ENCODE measurements around the gene IREB2. TPM values are rescaled to one million over a fixed set of nuclear protein-coding genes. Genes with fewer than 3 reads are reported as not detected.

The IREB2 gene
- polyA plus RNA-seq, 3 donors: 11.7 to 25.5 (median 16.7) TPM

DNA sequence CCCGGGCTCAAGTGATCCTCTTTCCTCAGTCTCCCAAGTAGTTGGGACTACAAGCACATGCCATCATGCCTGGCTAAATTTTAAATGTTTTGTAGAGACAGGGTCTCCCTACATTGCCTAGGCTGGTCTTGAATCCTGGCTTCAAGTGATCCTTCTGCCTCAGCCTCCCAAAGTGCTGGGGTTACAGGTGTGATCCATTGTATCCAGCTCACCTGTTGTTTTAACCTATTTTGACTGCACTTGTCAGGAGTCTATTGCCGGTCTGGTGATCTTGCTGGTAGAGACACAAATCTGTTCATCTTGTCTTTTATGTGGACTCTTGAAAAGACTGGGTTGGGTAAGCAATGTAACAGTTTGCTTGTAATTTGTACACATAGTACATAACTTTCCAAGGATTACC, 7.9 kb downstream of the IREB2 start:
- no peak overlapping the region for H3K9ac ChIP-seq (ENCODE audit: insufficient read depth, low read length, poor library complexity, severe bottlenecking)
- H4K20me1 ChIP-seq (ENCODE audit: insufficient read depth, low read length): peaks cover 96% of the 10 kb centered on the region
- no peak overlapping the region for H3K4me3 ChIP-seq (replicated peaks in 1 of 3; ENCODE audit: low read depth in 2 of 3, low read length in 3 of 3)
- no peaks in the 10 kb centered on the region for H3K27me3 ChIP-seq (ENCODE audit: control insufficient read depth in 2 of 2, insufficient read depth in 2 of 2, low read length in 2 of 2)
- intact Hi-C loops (cut with micrococcal nuclease): no loop called here
- Mint-ChIP-seq H3K27ac (peak overlapping the region in 4 of 7 donors; percentile 8 to 80 (median 53)), H3K27me3 (ENCODE audit: low read depth in 3 of 3) (no peaks in the 10 kb centered on the region), H3K36me3 (peaks cover 58 to 65% of the 10 kb centered on the region in 2 donors), H3K4me1 (peaks cover 25% of the 10 kb centered on the region), H3K9me3 (peaks cover 0 to 4% (median 0%) of the 10 kb centered on the region in 7 donors), H3K4me3 (no peak overlapping the region)
- peaks cover 46 to 88% of the 10 kb centered on the region in 2 donors for H3K36me3 ChIP-seq (replicated peaks in 1 of 2; ENCODE audit: control insufficient read depth in 1 of 2, insufficient read depth in 2 of 2, low read length in 2 of 2)
- H2AFZ ChIP-seq (ENCODE audit: insufficient read depth, low read depth, low read length, poor library complexity, severe bottlenecking): no peak overlapping the region
- peak overlapping the region in 1 of 2 donors; percentile 29 for H3K27ac ChIP-seq (ENCODE audit: low read depth in 1 of 2, low read length in 2 of 2)
- DNase-seq: no peak
- H3K4me2 ChIP-seq (replicated peaks; ENCODE audit: extremely low read depth, low read length, poor library complexity, severe bottlenecking): no peak overlapping the region
- WGBS (ENCODE audit: insufficient coverage): no CpG with 5 or more reads among the region's 2 CpGs
- H3K9me3 ChIP-seq (replicated peaks in 1 of 2; ENCODE audit: control insufficient read depth in 1 of 2, insufficient read depth in 1 of 2, low read length in 2 of 2): no peaks in the 10 kb centered on the region
- peaks cover 0 to 6% of the 10 kb centered on the region in 2 donors for H3K4me1 ChIP-seq (ENCODE audit: control insufficient read depth in 1 of 2, insufficient read depth in 2 of 2, low read length in 2 of 2)
- TF ChIP-seq, protein P1, sequence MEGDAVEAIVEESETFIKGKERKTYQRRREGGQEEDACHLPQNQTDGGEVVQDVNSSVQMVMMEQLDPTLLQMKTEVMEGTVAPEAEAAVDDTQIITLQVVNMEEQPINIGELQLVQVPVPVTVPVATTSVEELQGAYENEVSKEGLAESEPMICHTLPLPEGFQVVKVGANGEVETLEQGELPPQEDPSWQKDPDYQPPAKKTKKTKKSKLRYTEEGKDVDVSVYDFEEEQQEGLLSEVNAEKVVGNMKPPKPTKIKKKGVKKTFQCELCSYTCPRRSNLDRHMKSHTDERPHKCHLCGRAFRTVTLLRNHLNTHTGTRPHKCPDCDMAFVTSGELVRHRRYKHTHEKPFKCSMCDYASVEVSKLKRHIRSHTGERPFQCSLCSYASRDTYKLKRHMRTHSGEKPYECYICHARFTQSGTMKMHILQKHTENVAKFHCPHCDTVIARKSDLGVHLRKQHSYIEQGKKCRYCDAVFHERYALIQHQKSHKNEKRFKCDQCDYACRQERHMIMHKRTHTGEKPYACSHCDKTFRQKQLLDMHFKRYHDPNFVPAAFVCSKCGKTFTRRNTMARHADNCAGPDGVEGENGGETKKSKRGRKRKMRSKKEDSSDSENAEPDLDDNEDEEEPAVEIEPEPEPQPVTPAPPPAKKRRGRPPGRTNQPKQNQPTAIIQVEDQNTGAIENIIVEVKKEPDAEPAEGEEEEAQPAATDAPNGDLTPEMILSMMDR (IDR thresholded peaks at IDR 0.05): no peak
- H3K79me2 ChIP-seq (ENCODE audit: insufficient read depth, low read length): peaks cover 100% of the 10 kb centered on the region

DNA sequence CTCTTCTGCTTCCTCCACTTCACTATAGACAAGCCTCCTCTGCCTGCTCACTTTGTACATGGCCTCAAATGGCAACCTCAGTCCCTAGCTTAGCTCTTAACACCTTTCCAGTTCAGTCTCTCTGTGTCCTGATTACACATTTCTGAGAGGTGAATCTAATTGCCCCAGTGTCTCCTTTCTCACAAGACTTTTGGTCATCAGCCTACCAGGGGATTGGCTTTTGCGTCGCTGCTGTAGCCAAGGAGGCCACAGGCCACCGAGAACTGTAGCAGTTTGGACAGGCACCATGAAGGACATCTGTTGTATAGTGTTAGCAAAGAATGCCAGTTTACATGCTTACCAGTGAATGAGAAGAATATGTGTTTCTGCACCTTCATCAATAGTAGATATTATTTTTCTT, 8.5 kb downstream of the IREB2 start:
- TF ChIP-seq, protein P1 (IDR thresholded peaks at IDR 0.05): no peak
- no peak overlapping the region for H3K4me3 Mint-ChIP-seq
- H2AFZ ChIP-seq (ENCODE audit: insufficient read depth, low read depth, low read length, poor library complexity, severe bottlenecking): no peak overlapping the region
- peaks cover 18% of the 10 kb centered on the region for H3K4me1 Mint-ChIP-seq
- no peaks in the 10 kb centered on the region for H3K9me3 ChIP-seq (replicated peaks in 1 of 2; ENCODE audit: control insufficient read depth in 1 of 2, insufficient read depth in 1 of 2, low read length in 2 of 2)
- DNase-seq: no peak
- no peaks in the 10 kb centered on the region for H3K4me1 ChIP-seq (ENCODE audit: control insufficient read depth in 1 of 2, insufficient read depth in 2 of 2, low read length in 2 of 2)
- peaks cover 100% of the 10 kb centered on the region for H3K79me2 ChIP-seq (ENCODE audit: insufficient read depth, low read length)
- H3K9ac ChIP-seq (ENCODE audit: insufficient read depth, low read length, poor library complexity, severe bottlenecking): no peak overlapping the region
- no peak overlapping the region for H3K4me2 ChIP-seq (replicated peaks; ENCODE audit: extremely low read depth, low read length, poor library complexity, severe bottlenecking)
- H3K27ac ChIP-seq (ENCODE audit: low read depth in 1 of 2, low read length in 2 of 2): peak overlapping the region in 1 of 2 donors; percentile 29
- no CpG with 5 or more reads among the region's 3 CpGs for WGBS (ENCODE audit: insufficient coverage)
- peaks cover 95% of the 10 kb centered on the region for H4K20me1 ChIP-seq (ENCODE audit: insufficient read depth, low read length)
- intact Hi-C loops (cut with micrococcal nuclease): no loop called here
- H3K36me3 Mint-ChIP-seq: peaks cover 52 to 59% of the 10 kb centered on the region in 2 donors
- peaks cover 42 to 81% of the 10 kb centered on the region in 2 donors for H3K36me3 ChIP-seq (replicated peaks in 1 of 2; ENCODE audit: control insufficient read depth in 1 of 2, insufficient read depth in 2 of 2, low read length in 2 of 2)
- H3K27me3 ChIP-seq (ENCODE audit: control insufficient read depth in 2 of 2, insufficient read depth in 2 of 2, low read length in 2 of 2): no peaks in the 10 kb centered on the region
- peak overlapping the region; percentile 22 to 83 (median 72) for H3K27ac Mint-ChIP-seq
- H3K9me3 Mint-ChIP-seq: peaks cover 0 to 4% (median 0%) of the 10 kb centered on the region in 7 donors
- H3K27me3 Mint-ChIP-seq (ENCODE audit: low read depth in 3 of 3): no peaks in the 10 kb centered on the region
- no peak overlapping the region for H3K4me3 ChIP-seq (replicated peaks in 1 of 3; ENCODE audit: low read depth in 2 of 3, low read length in 3 of 3)

Measured in CD14-positive monocyte (primary cell).